K562 (cell line): ENCODE results near the gene NT5C. TPM values are rescaled to one million over a fixed set of nuclear protein-coding genes. Genes with fewer than 3 reads are reported as not detected.
A peak's percentile ranks its signal among the peaks of the same experiment; 100 is the strongest.

Source experiments
- ARID3A ChIP-seq: IDR thresholded peaks from 2 replicates; pipeline ENCODE4 v1.6.1; 2012; ENCODE audit warnings: low read depth, low read length, improper control_type of control experiment, borderline replicate concordance
- CBX1 ChIP-seq: sonication (generic); IDR thresholded peaks from 2 replicates; pipeline ENCODE4 v1.6.1; 2016; ENCODE audit warnings: antibody characterized with exemption, low read depth, mild to moderate bottlenecking
- GABPA ChIP-seq: fragments of 200-800 bp; sonication (Bioruptor generic); conservative IDR thresholded peaks from 2 replicates; pipeline ENCODE4 v1.6.1; 2016; ENCODE audit warnings: low read depth, missing genetic modification characterization, missing compliant biosample characterization
- HNRNPH1 ChIP-seq: fragments of 200-400 bp; formaldehyde crosslinking; optimal IDR thresholded peaks from 2 replicates; pipeline ENCODE3; 2017; ENCODE audit warnings: low read depth, mild to moderate bottlenecking, low read length, moderate library complexity
- PHF8 ChIP-seq: fragments of 200-600 bp; sonication (generic); IDR thresholded peaks from 2 replicates; pipeline ENCODE4 v1.6.1; 2012; ENCODE audit warnings: mixed run types, mild to moderate bottlenecking, inconsistent platforms, low read length, moderate library complexity, borderline replicate concordance
- PRMT5 ChIP-seq: sonication (generic); formaldehyde crosslinking; IDR thresholded peaks from 2 replicates; pipeline ENCODE4 v1.5.0; 2020; ENCODE audit warnings: missing genetic modification reagents
- RBM22 ChIP-seq: fragments of 200-400 bp; formaldehyde crosslinking; IDR thresholded peaks from 2 replicates; pipeline ENCODE4 v1.6.1; 2018; ENCODE audit warnings: low read length, low read depth; ENCODE audit not compliant: poor library complexity, severe bottlenecking
- REST ChIP-seq, 2 experiments: fragments of 450-650 bp; formaldehyde crosslinking in 1 of 2; IDR thresholded peaks; 2 replicates each; pipeline versions ENCODE4 v1.4.0 to v1.6.1; 2014 to 2020; ENCODE audit warnings: mild to moderate bottlenecking in 2 of 2, borderline replicate concordance in 1 of 2, low read depth in 1 of 2
- RHOXF2B ChIP-seq: fragments of 250-450 bp; sonication (Bioruptor Pico); conservative IDR thresholded peaks from 2 replicates; pipeline ENCODE4 v1.5.1; 2021
- SOX6 ChIP-seq: fragments of 450-650 bp; IDR thresholded peaks from 2 replicates; pipeline ENCODE4 v1.6.1; 2014; ENCODE audit warnings: mild to moderate bottlenecking
- STAT5A ChIP-seq: IDR thresholded peaks from 2 replicates; pipeline ENCODE4 v1.6.1; 2012; ENCODE audit warnings: low read length, inconsistent platforms, borderline replicate concordance
- ZNF778 ChIP-seq: fragments of 450-650 bp; formaldehyde crosslinking; IDR thresholded peaks from 2 replicates; pipeline ENCODE4 v1.4.0; 2020; ENCODE audit warnings: mild to moderate bottlenecking, moderate library complexity
- ZNF830 ChIP-seq: fragments of 250-450 bp; sonication (Bioruptor Pico); IDR thresholded peaks from 2 replicates; pipeline ENCODE4 v1.5.0; 2021; ENCODE audit warnings: mild to moderate bottlenecking
- polyA plus RNA-seq, 8 experiments: library from polyadenylated mRNA; depleted of rRNA in 4 of 8; stranded (reverse) in 5 of 8; unstranded in 3 of 8; fragments of >200 nt; fragmentation: Nextera tagmentation in 2 of 8; fragmentation: Illumina TruSeq in 1 of 8; extraction: Ambion mirVana in 2 of 8; extraction: Trizol in 1 of 8; gene quantifications; 2 replicates each; pipeline versions ENCODE4 v1.2.1 to v1.2.3, GENCODE V29; 2011 to 2014; ENCODE audit warnings: inconsistent platforms in 1 of 8, missing spikeins in 1 of 8
- total RNA-seq, 7 experiments: library from RNA; depleted of rRNA in 6 of 7; stranded (reverse); fragments of >200 nt in 6 of 7; fragmentation: Illumina TruSeq in 2 of 7; extraction: Trizol in 2 of 7; gene quantifications; 2 replicates each; pipeline versions ENCODE4 v1.2.1 to v1.2.3, GENCODE V29; 2011 to 2021; ENCODE audit warnings: low replicate concordance in 1 of 7
- TF ChIP-seq, protein P1 (sequence below): fragments of 150-350 bp; IDR thresholded peaks from 2 replicates; pipeline ENCODE4 v1.6.1; 2014; ENCODE audit warnings: low read depth, mild to moderate bottlenecking, low read length, borderline replicate concordance

Gene NT5C
- total and polyA plus RNA-seq, 9 of the 15 experiments (the other 6 are each of a cell fraction or from before 2014, with no cell fraction given), result 2.9 to 205 (median 45.0) TPM

DNA sequence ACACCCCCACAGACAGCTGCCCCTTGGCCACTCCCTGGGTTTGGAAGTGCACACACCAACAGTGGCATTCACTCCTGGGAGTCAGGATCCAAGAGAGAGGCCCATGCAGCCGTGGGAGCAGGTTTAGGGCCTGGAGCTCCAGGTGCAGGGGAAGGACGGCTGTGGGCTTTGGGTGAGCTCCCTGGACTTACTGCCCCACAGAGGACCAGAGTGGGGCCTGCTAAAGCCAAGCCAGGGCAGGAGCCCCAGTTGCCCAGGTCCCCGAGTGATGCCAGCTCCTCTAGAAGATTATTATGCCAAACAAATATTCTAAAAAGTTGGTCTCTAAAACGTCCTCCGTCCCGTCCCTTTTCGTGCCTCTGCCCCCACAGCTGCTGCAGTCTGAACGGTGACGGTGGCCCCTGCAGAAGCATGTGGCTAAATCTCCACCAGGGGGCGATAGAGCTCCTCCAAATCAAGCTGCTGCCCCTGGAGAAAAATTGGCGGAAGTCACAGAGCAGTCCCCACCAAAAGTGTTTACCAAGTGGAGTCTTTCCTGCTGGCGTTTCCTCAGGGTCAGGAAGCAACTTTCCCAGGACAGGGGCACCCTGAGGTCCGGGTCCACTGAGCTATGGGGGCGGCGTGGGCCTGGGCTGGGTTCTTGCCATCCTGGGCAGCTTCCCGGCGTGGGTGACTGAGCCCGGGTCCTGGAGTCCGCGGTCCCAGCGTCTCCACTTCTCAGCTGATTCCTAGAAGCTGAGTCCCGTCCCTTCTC is 17.6 kb downstream of the NT5C start (continued):
- TF ChIP-seq HNRNPH1, result no peak
- peak; percentile 48; the same call in 1 of the 2 replicates for TF ChIP-seq PHF8
- TF ChIP-seq STAT5A, result no peak
- no peak for TF ChIP-seq PRMT5 (CRISPR knock-in tag)
- TF ChIP-seq ZNF778 (CRISPR knock-in tag), result no peak
- TF ChIP-seq REST (IDR thresholded peaks at IDR 0.05; ENCODE audit: borderline replicate concordance), result peak; percentile 92
- no peak for TF ChIP-seq REST (CRISPR knock-in tag; IDR thresholded peaks at IDR 0.05; ENCODE audit: low read depth)
- TF ChIP-seq GABPA, result peak; percentile 72
- TF ChIP-seq, protein P1, sequence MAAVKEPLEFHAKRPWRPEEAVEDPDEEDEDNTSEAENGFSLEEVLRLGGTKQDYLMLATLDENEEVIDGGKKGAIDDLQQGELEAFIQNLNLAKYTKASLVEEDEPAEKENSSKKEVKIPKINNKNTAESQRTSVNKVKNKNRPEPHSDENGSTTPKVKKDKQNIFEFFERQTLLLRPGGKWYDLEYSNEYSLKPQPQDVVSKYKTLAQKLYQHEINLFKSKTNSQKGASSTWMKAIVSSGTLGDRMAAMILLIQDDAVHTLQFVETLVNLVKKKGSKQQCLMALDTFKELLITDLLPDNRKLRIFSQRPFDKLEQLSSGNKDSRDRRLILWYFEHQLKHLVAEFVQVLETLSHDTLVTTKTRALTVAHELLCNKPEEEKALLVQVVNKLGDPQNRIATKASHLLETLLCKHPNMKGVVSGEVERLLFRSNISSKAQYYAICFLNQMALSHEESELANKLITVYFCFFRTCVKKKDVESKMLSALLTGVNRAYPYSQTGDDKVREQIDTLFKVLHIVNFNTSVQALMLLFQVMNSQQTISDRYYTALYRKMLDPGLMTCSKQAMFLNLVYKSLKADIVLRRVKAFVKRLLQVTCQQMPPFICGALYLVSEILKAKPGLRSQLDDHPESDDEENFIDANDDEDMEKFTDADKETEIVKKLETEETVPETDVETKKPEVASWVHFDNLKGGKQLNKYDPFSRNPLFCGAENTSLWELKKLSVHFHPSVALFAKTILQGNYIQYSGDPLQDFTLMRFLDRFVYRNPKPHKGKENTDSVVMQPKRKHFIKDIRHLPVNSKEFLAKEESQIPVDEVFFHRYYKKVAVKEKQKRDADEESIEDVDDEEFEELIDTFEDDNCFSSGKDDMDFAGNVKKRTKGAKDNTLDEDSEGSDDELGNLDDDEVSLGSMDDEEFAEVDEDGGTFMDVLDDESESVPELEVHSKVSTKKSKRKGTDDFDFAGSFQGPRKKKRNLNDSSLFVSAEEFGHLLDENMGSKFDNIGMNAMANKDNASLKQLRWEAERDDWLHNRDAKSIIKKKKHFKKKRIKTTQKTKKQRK, result no peak
- TF ChIP-seq RHOXF2B (CRISPR knock-in tag), result no peak
- TF ChIP-seq RBM22, result no peak
- TF ChIP-seq ARID3A, result no peak
- no peak for TF ChIP-seq CBX1
- TF ChIP-seq SOX6, result no peak
- TF ChIP-seq ZNF830 (CRISPR knock-in tag), result no peak
